ENCODE results near the gene SNRPN.

Gene SNRPN

GRCh38 chr15:24943361-24943760 is 11.4 kb upstream of the SNRPN start:
- peaks cover 6% of the 10 kb centered on the region; the same call in 1 of the 2 replicates for H3K9me3 ChIP-seq (ENCODE audit: insufficient read depth, low read depth, low read length)
- no peak overlapping the region for H3K9ac ChIP-seq (ENCODE audit: low read depth, low read length)
- H3K27ac ChIP-seq (ENCODE audit: low read length): no peak overlapping the region
- H3K4me3 ChIP-seq (ENCODE audit: low read length): no peak overlapping the region
- no peaks in the 10 kb centered on the region for H3K36me3 ChIP-seq (ENCODE audit: insufficient read depth, low read depth, low read length)
- no peaks in the 10 kb centered on the region for H3K4me1 ChIP-seq (ENCODE audit: insufficient read depth, low read length)
- no peaks in the 10 kb centered on the region for H3K27me3 ChIP-seq (ENCODE audit: insufficient read depth, low read length)

- no peak overlapping the region for H3K4me3 ChIP-seq (ENCODE audit: low read length)
Measured at GRCh38 chr15:24944954-24945353, 9.8 kb upstream of the SNRPN start.

GRCh38 chr15:24945711-24946110 is 9.1 kb upstream of the SNRPN start:
- Histone ChIP-seq H3K9me3 (ENCODE audit: insufficient read depth, low read depth, low read length) (peaks cover 6% of the 10 kb centered on the region; the same call in 1 of the 2 replicates), H3K9ac (ENCODE audit: low read depth, low read length) (no peak overlapping the region), H3K27ac (ENCODE audit: low read length) (peak overlapping the region; percentile 24), H3K36me3 (ENCODE audit: insufficient read depth, low read depth, low read length) (no peaks in the 10 kb centered on the region), H3K4me1 (ENCODE audit: insufficient read depth, low read length) (no peaks in the 10 kb centered on the region), H3K27me3 (ENCODE audit: insufficient read depth, low read length) (no peaks in the 10 kb centered on the region), H3K4me3 (ENCODE audit: low read length) (no peak overlapping the region)

More at GRCh38 chr15:24944954-24945353, 9.8 kb upstream of the SNRPN start:
- Histone ChIP-seq H3K27me3 (ENCODE audit: insufficient read depth, low read length) (no peaks in the 10 kb centered on the region), H3K9me3 (ENCODE audit: insufficient read depth, low read depth, low read length) (peaks cover 6% of the 10 kb centered on the region; the same call in 1 of the 2 replicates), H3K27ac (ENCODE audit: low read length) (no peak overlapping the region), H3K9ac (ENCODE audit: low read depth, low read length) (no peak overlapping the region), H3K4me1 (ENCODE audit: insufficient read depth, low read length) (no peaks in the 10 kb centered on the region), H3K36me3 (ENCODE audit: insufficient read depth, low read depth, low read length) (no peaks in the 10 kb centered on the region)

GRCh38 chr15:24948495-24948894 is 6.3 kb upstream of the SNRPN start:
- Histone ChIP-seq H3K4me3 (ENCODE audit: low read length) (no peak overlapping the region), H3K36me3 (ENCODE audit: insufficient read depth, low read depth, low read length) (no peaks in the 10 kb centered on the region), H3K9ac (ENCODE audit: low read depth, low read length) (no peak overlapping the region), H3K9me3 (ENCODE audit: insufficient read depth, low read depth, low read length) (peaks cover 6% of the 10 kb centered on the region; the same call in 1 of the 2 replicates), H3K27ac (ENCODE audit: low read length) (no peak overlapping the region), H3K4me1 (ENCODE audit: insufficient read depth, low read length) (peaks cover 11% of the 10 kb centered on the region; the same call in 1 of the 2 replicates), H3K27me3 (ENCODE audit: insufficient read depth, low read length) (no peaks in the 10 kb centered on the region)

GRCh38 chr15:24955531-24955921 is 739 bp downstream of the SNRPN start:
- H3K9ac ChIP-seq (ENCODE audit: low read depth, low read length): peak overlapping the region; percentile 98
- H3K4me3 ChIP-seq (ENCODE audit: low read length): peak overlapping the region; percentile 96
- peaks cover 22% of the 10 kb centered on the region; the same call in 1 of the 2 replicates for H3K4me1 ChIP-seq (ENCODE audit: insufficient read depth, low read length)
- H3K9me3 ChIP-seq (ENCODE audit: insufficient read depth, low read depth, low read length): peaks cover 12% of the 10 kb centered on the region
- peak overlapping the region; percentile 91 for H3K27ac ChIP-seq (ENCODE audit: low read length)
- H3K27me3 ChIP-seq (ENCODE audit: insufficient read depth, low read length): no peaks in the 10 kb centered on the region
- H3K36me3 ChIP-seq (ENCODE audit: insufficient read depth, low read depth, low read length): peaks cover 21% of the 10 kb centered on the region

- Histone ChIP-seq H3K27ac (ENCODE audit: low read length) (peak overlapping the region; percentile 59), H3K9ac (ENCODE audit: low read depth, low read length) (peak overlapping the region; percentile 98), H3K4me3 (ENCODE audit: low read length) (peak overlapping the region; percentile 96), H3K36me3 (ENCODE audit: insufficient read depth, low read depth, low read length) (peaks cover 24% of the 10 kb centered on the region), H3K27me3 (ENCODE audit: insufficient read depth, low read length) (no peaks in the 10 kb centered on the region), H3K9me3 (ENCODE audit: insufficient read depth, low read depth, low read length) (peaks cover 12% of the 10 kb centered on the region), H3K4me1 (ENCODE audit: insufficient read depth, low read length) (peaks cover 24% of the 10 kb centered on the region; the same call in 1 of the 2 replicates)
Measured at GRCh38 chr15:24956111-24956838, 1.5 kb downstream of the SNRPN start.

- peaks cover 12% of the 10 kb centered on the region for H3K9me3 ChIP-seq (ENCODE audit: insufficient read depth, low read depth, low read length)
- H3K4me3 ChIP-seq (ENCODE audit: low read length): peak overlapping the region; percentile 96
- no peak overlapping the region for H3K27ac ChIP-seq (ENCODE audit: low read length)
Measured at GRCh38 chr15:24957691-24958090, 2.9 kb downstream of the SNRPN start.

GRCh38 chr15:24961967-24962366 is 7.2 kb downstream of the SNRPN start:
- H3K27ac ChIP-seq (ENCODE audit: low read length): no peak overlapping the region
- no peaks in the 10 kb centered on the region for H3K27me3 ChIP-seq (ENCODE audit: insufficient read depth, low read length)
- no peak overlapping the region for H3K9ac ChIP-seq (ENCODE audit: low read depth, low read length)
- no peak overlapping the region for H3K4me3 ChIP-seq (ENCODE audit: low read length)
- peaks cover 76% of the 10 kb centered on the region for H3K36me3 ChIP-seq (ENCODE audit: insufficient read depth, low read depth, low read length)
- H3K9me3 ChIP-seq (ENCODE audit: insufficient read depth, low read depth, low read length): peaks cover 7% of the 10 kb centered on the region
- peaks cover 8% of the 10 kb centered on the region; the same call in 1 of the 2 replicates for H3K4me1 ChIP-seq (ENCODE audit: insufficient read depth, low read length)

More at GRCh38 chr15:24957691-24958090, 2.9 kb downstream of the SNRPN start:
- H3K9ac ChIP-seq (ENCODE audit: low read depth, low read length): peak overlapping the region; percentile 98; the same call in 1 of the 2 replicates
- peaks cover 18% of the 10 kb centered on the region; the same call in 1 of the 2 replicates for H3K4me1 ChIP-seq (ENCODE audit: insufficient read depth, low read length)
- peaks cover 33% of the 10 kb centered on the region for H3K36me3 ChIP-seq (ENCODE audit: insufficient read depth, low read depth, low read length)
- H3K27me3 ChIP-seq (ENCODE audit: insufficient read depth, low read length): no peaks in the 10 kb centered on the region

GRCh38 chr15:24962880-24963279 is 8.1 kb downstream of the SNRPN start:
- Histone ChIP-seq H3K4me1 (ENCODE audit: insufficient read depth, low read length) (peaks cover 8% of the 10 kb centered on the region; the same call in 1 of the 2 replicates), H3K4me3 (ENCODE audit: low read length) (no peak overlapping the region), H3K27me3 (ENCODE audit: insufficient read depth, low read length) (no peaks in the 10 kb centered on the region), H3K9me3 (ENCODE audit: insufficient read depth, low read depth, low read length) (peaks cover 7% of the 10 kb centered on the region), H3K9ac (ENCODE audit: low read depth, low read length) (no peak overlapping the region), H3K36me3 (ENCODE audit: insufficient read depth, low read depth, low read length) (peaks cover 84% of the 10 kb centered on the region), H3K27ac (ENCODE audit: low read length) (no peak overlapping the region)

GRCh38 chr15:24966364-24967103 is 11.7 kb downstream of the SNRPN start:
- Histone ChIP-seq H3K4me1 (ENCODE audit: insufficient read depth, low read length) (no peaks in the 10 kb centered on the region), H3K4me3 (ENCODE audit: low read length) (no peak overlapping the region), H3K27ac (ENCODE audit: low read length) (no peak overlapping the region), H3K36me3 (ENCODE audit: insufficient read depth, low read depth, low read length) (peaks cover 96% of the 10 kb centered on the region), H3K9ac (ENCODE audit: low read depth, low read length) (no peak overlapping the region), H3K27me3 (ENCODE audit: insufficient read depth, low read length) (no peaks in the 10 kb centered on the region), H3K9me3 (ENCODE audit: insufficient read depth, low read depth, low read length) (peaks cover 7% of the 10 kb centered on the region)

GRCh38 chr15:24971052-24971451 is 16.3 kb downstream of the SNRPN start:
- Histone ChIP-seq H3K36me3 (ENCODE audit: insufficient read depth, low read depth, low read length) (peaks cover 99% of the 10 kb centered on the region), H3K4me1 (ENCODE audit: insufficient read depth, low read length) (no peaks in the 10 kb centered on the region), H3K9ac (ENCODE audit: low read depth, low read length) (no peak overlapping the region), H3K27ac (ENCODE audit: low read length) (no peak overlapping the region), H3K4me3 (ENCODE audit: low read length) (no peak overlapping the region), H3K9me3 (ENCODE audit: insufficient read depth, low read depth, low read length) (peaks cover 4% of the 10 kb centered on the region), H3K27me3 (ENCODE audit: insufficient read depth, low read length) (no peaks in the 10 kb centered on the region)
